Upper lobe of right lung (tissue), 1 donor: ENCODE measurements around the gene MISP. TPM values are rescaled to one million over a fixed set of nuclear protein-coding genes. Genes with fewer than 3 reads are reported as not detected.
"Not testable (repeated sequence)": the region's sequence is repeated elsewhere in the genome, so short reads cannot be mapped to it uniquely, and the experiment has no call there.

Experiments used
- ATAC-seq: fragments of 200-7000 bp; cut with Tn5 transposase; one replicate; pipeline ENCODE4 v1.9.1; 2020; ENCODE audit warnings: mild to moderate bottlenecking, moderate library complexity
- DNase-seq: peaks from one replicate; pipeline ENCODE4 v3.0.0-alpha.2; 2020
- H3K27ac ChIP-seq: fragments of 200-600 bp; one replicate; pipeline ENCODE4 v1.8.0; 2022
- H3K27me3 ChIP-seq: fragments of 200-600 bp; one replicate; pipeline ENCODE4 v1.8.0; 2022; ENCODE audit warnings: mild to moderate bottlenecking
- H3K36me3 ChIP-seq: fragments of 200-600 bp; one replicate; pipeline ENCODE4 v1.8.0; 2022
- H3K4me1 ChIP-seq: fragments of 200-600 bp; one replicate; pipeline ENCODE4 v1.8.0; 2022
- H3K4me3 ChIP-seq: fragments of 200-600 bp; one replicate; pipeline ENCODE4 v1.8.0; 2022; ENCODE audit warnings: mild to moderate bottlenecking
- H3K9me3 ChIP-seq: fragments of 200-600 bp; one replicate; pipeline ENCODE4 v1.8.0; 2022
- CTCF ChIP-seq: fragments of 200-600 bp; IDR thresholded peaks from one replicate; pipeline ENCODE4 v1.8.0; 2022; ENCODE audit warnings: antibody characterized with exemption
- intact Hi-C: fragments of 100-400 bp; cut with DNase I; formaldehyde crosslinking; loops from one replicate; pipeline ENCODE4 v1.11.0; 2022
- total RNA-seq: library from RNA; stranded (reverse); fragmentation: NEBNext Ultra II Directional; extraction: Animal tissue kit (Norgen Biotek cat#: 25700); gene quantifications from one replicate; pipeline ENCODE4 v1.2.1, GENCODE V29; 2021
- donor health status: DM: no; HTN: yes; CAD: no; lungs with severe emphysema.

The MISP gene
- total RNA-seq, 1 donor from 2014 or later: 15.9 TPM

GRCh38 chr19:741506-742131 lies 9.3 kb upstream of the MISP start:
- intact Hi-C loops: no loop called here
- H3K36me3 ChIP-seq: no peaks in the 10 kb centered on the region
- DNase-seq: no peak
- no peak overlapping the region for H3K4me3 ChIP-seq
- H3K27me3 ChIP-seq: no peaks in the 10 kb centered on the region
- no peaks in the 10 kb centered on the region for H3K4me1 ChIP-seq
- H3K27ac ChIP-seq: no peak overlapping the region
- no peak for TF ChIP-seq CTCF
- no peaks in the 10 kb centered on the region for H3K9me3 ChIP-seq
- ATAC-seq: no peak

- no peak for ATAC-seq
- Histone ChIP-seq H3K9me3 (peaks cover 3% of the 10 kb centered on the region), H3K27ac (no peak overlapping the region), H3K4me3 (no peak overlapping the region), H3K36me3 (no peaks in the 10 kb centered on the region), H3K4me1 (no peaks in the 10 kb centered on the region), H3K27me3 (no peaks in the 10 kb centered on the region)
- TF ChIP-seq CTCF: no peak
- intact Hi-C loops: no loop called here
- DNase-seq: no peak
Observed at GRCh38 chr19:742540-743075, 8.3 kb upstream of the MISP start.

- no peaks in the 10 kb centered on the region for H3K36me3 ChIP-seq
- ATAC-seq (peak; percentile 15), DNase-seq (no peak)
- H3K27ac ChIP-seq: no peak overlapping the region
- H3K27me3 ChIP-seq: no peaks in the 10 kb centered on the region
- intact Hi-C loops: no loop called here
- H3K4me1 ChIP-seq: no peaks in the 10 kb centered on the region
- TF ChIP-seq CTCF: no peak
- no peak overlapping the region for H3K4me3 ChIP-seq
- H3K9me3 ChIP-seq: peaks cover 6% of the 10 kb centered on the region
Observed at GRCh38 chr19:743168-743687, 7.7 kb upstream of the MISP start.

GRCh38 chr19:745138-745537 lies 5.8 kb upstream of the MISP start:
- DNase-seq: not testable (repeated sequence)

GRCh38 chr19:746208-746819 lies 4.6 kb upstream of the MISP start:
- Histone ChIP-seq H3K4me3 (no peak overlapping the region), H3K4me1 (no peaks in the 10 kb centered on the region), H3K36me3 (no peaks in the 10 kb centered on the region), H3K27me3 (no peaks in the 10 kb centered on the region), H3K27ac (no peak overlapping the region), H3K9me3 (peaks cover 6% of the 10 kb centered on the region)
- TF ChIP-seq CTCF: no peak
- intact Hi-C loops: no loop called here
- DNase-seq: no peak
- ATAC-seq: no peak

More at GRCh38 chr19:745138-745537, 5.8 kb upstream of the MISP start:
- H3K27me3 ChIP-seq, H3K27ac ChIP-seq, ATAC-seq, H3K36me3 ChIP-seq, intact Hi-C loops, H3K4me3 ChIP-seq, H3K9me3 ChIP-seq, H3K4me1 ChIP-seq: not testable (repeated sequence)

GRCh38 chr19:746956-747355 lies 4.0 kb upstream of the MISP start:
- DNase-seq (no peak), ATAC-seq (no peak)
- Histone ChIP-seq H3K27ac (no peak overlapping the region), H3K36me3 (no peaks in the 10 kb centered on the region), H3K27me3 (no peaks in the 10 kb centered on the region), H3K4me1 (no peaks in the 10 kb centered on the region), H3K4me3 (no peak overlapping the region), H3K9me3 (peaks cover 6% of the 10 kb centered on the region)
- TF ChIP-seq CTCF: no peak
- intact Hi-C loops: no loop called here
